IMR-90 (cell line): ENCODE measurements around the gene KCNG4.

ENCODE experiments used
- CEBPB ChIP-seq: IDR thresholded peaks from 2 replicates; pipeline ENCODE4 v1.6.1; 2012; ENCODE audit warnings: low read depth, low read length, improper control_type of control experiment
- CTCF ChIP-seq: conservative IDR thresholded peaks from 2 replicates; pipeline ENCODE4 v1.5.1; 2012; ENCODE audit warnings: mild to moderate bottlenecking, low read depth, low read length, improper control_type of control experiment
- MAFK ChIP-seq: IDR thresholded peaks from 2 replicates; pipeline ENCODE4 v1.6.1; 2012; ENCODE audit warnings: low read depth, low read length, improper control_type of control experiment
- SMC3 ChIP-seq: fragments of 150-350 bp; IDR thresholded peaks from 2 replicates; pipeline ENCODE4 v1.6.1; 2016; ENCODE audit warnings: low read depth, mild to moderate bottlenecking, antibody characterized with exemption, low read length, moderate library complexity

DNA sequence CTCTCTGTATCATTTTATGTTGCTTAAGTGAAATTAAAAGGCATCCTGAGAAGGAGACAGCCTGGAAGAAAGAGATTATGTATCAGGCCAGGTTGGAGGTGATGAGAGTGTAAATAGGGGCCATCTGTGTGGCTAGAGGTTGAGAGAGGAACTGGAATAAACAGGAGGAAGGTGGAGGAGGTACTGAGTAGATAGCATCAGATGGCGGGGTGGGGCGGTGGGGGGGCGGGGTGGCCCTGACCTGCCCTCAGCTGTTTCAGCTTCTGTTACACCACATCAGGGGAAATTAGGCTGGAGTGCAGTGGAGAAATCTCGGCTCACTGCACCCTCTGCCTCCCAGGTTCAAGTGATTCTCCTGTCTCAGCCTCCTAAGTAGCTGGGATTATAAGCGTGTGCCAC is 6.9 kb upstream of the KCNG4 start:
- TF ChIP-seq CTCF: no peak
- no peak for TF ChIP-seq SMC3
- no peak for TF ChIP-seq MAFK
- no peak for TF ChIP-seq CEBPB
